Common myeloid progenitor, CD34-positive (primary cell): ENCODE measurements around the gene ERC2.
A peak's percentile ranks its signal among the peaks of the same experiment; 100 is the strongest.

Experiments
- CTCF ChIA-PET: fragments of 350-600 bp; sonication (Branson Sonifier 250); formaldehyde crosslinking; loops from one replicate; lab custom pipeline; 2021; ENCODE audit warnings: antibody characterized with exemption; lab: Charles Lee
- POLR2A ChIA-PET: fragments of 350-600 bp; sonication (Branson Sonifier 250); formaldehyde crosslinking; loops from one replicate; lab custom pipeline; 2021; ENCODE audit warnings: antibody characterized with exemption; lab: Charles Lee
- DNase-seq, 3 donors: peaks; one replicate each; pipeline versions ENCODE4 v3.0.0 to v3.0.0-alpha.2; 2013
- H3K27ac ChIP-seq, 2 experiments: 1 replicate in 1 of 2; 2 replicates in 1 of 2; pipeline ENCODE4 v1.7.0; 2013; ENCODE audit warnings: inconsistent platforms in 2 of 2, low read length in 2 of 2, mild to moderate bottlenecking in 2 of 2, low read depth in 1 of 2, moderate library complexity in 1 of 2; ENCODE audit not compliant: severe bottlenecking in 2 of 2, insufficient read depth in 1 of 2, poor library complexity in 1 of 2
- H3K27me3 ChIP-seq, 5 experiments: replicated peaks in 2 of 5; 1 replicate in 3 of 5; 2 replicates in 2 of 5; pipeline versions ENCODE4 v1.6.1 to v1.7.0; 2013; ENCODE audit warnings: low read length in 4 of 5, mild to moderate bottlenecking in 2 of 5, moderate library complexity in 2 of 5, inconsistent platforms in 1 of 5; ENCODE audit not compliant: insufficient read depth in 5 of 5, control insufficient read depth in 4 of 5
- H3K36me3 ChIP-seq, 4 experiments: 1 replicate in 2 of 4; 2 replicates in 2 of 4; pipeline versions ENCODE4 v1.6.1 to v1.7.0; 2013; ENCODE audit warnings: low read length in 3 of 4, control low read depth in 1 of 4, mild to moderate bottlenecking in 1 of 4; ENCODE audit not compliant: control insufficient read depth in 4 of 4, insufficient read depth in 4 of 4
- H3K4me1 ChIP-seq, 4 experiments: 1 replicate in 3 of 4; 2 replicates in 1 of 4; pipeline versions ENCODE4 v1.6.1 to v1.7.1; 2013; ENCODE audit warnings: low read length in 3 of 4, mild to moderate bottlenecking in 3 of 4, control low read depth in 1 of 4, inconsistent platforms in 1 of 4, moderate library complexity in 1 of 4; ENCODE audit not compliant: control insufficient read depth in 4 of 4, insufficient read depth in 4 of 4; ENCODE audit errors: control extremely low read depth in 1 of 4
- H3K4me3 ChIP-seq, 7 experiments: 1 replicate in 4 of 7; 2 replicates in 3 of 7; pipeline versions ENCODE4 v1.5.1 to v1.7.0; 2013; ENCODE audit warnings: mild to moderate bottlenecking in 7 of 7, low read length in 6 of 7, moderate library complexity in 6 of 7, inconsistent platforms in 2 of 7, low read depth in 2 of 7, control low read depth in 1 of 7; ENCODE audit not compliant: insufficient read depth in 4 of 7, control insufficient read depth in 1 of 7; ENCODE audit errors: extremely low read depth in 1 of 7
- H3K9me3 ChIP-seq, 5 experiments: 1 replicate in 4 of 5; 2 replicates in 1 of 5; pipeline versions ENCODE4 v1.6.1 to v1.7.1; 2013; ENCODE audit warnings: low read length in 4 of 5, mild to moderate bottlenecking in 2 of 5, inconsistent platforms in 1 of 5, low read depth in 1 of 5, moderate library complexity in 1 of 5; ENCODE audit not compliant: control insufficient read depth in 4 of 5, insufficient read depth in 2 of 5; ENCODE audit errors: control extremely low read depth in 1 of 5
- WGBS: methylation state at CpG from one replicate; pipeline ENCODE4 v1.1.5; 2013; ENCODE audit not compliant: insufficient coverage; 5-methylcytosine and 5-hydroxymethylcytosine counted together

Gene ERC2

DNA sequence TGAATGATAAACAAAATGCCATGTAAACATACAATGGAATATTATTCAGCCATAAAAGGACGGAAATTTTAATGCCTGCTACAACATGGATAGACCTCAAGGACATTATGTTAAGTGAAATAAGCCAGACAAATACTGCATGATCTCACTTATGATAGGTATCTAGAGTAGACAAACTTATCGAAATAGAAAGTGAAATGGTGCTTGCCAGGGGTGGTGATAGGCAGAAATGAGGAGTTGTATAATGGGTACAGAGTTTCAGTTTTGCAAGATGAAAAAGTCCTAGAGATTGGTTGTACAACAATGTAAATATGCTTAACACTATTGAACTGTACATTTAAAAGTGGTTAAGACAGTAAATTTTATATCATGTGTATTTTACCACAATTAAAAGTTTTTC, 287.8 kb downstream of the ERC2 start:
- CTCF ChIA-PET: no interaction called here
- no peak overlapping the region for H3K4me3 ChIP-seq
- POLR2A ChIA-PET: no interaction called here
- peaks cover 0 to 3% (median 0%) of the 10 kb centered on the region in 5 experiments for H3K9me3 ChIP-seq
- WGBS: no CpG with 5 or more reads among the region's 2 CpGs
- no peak overlapping the region for H3K27ac ChIP-seq
- H3K36me3 ChIP-seq: no peaks in the 10 kb centered on the region
- H3K27me3 ChIP-seq: no peaks in the 10 kb centered on the region
- DNase-seq: no peak
- no peaks in the 10 kb centered on the region for H3K4me1 ChIP-seq

- Histone ChIP-seq H3K36me3 (no peaks in the 10 kb centered on the region), H3K27me3 (peaks cover 0 to 3% (median 0%) of the 10 kb centered on the region in 5 experiments), H3K9me3 (no peaks in the 10 kb centered on the region), H3K4me1 (no peaks in the 10 kb centered on the region), H3K4me3 (no peak overlapping the region), H3K27ac (no peak overlapping the region)
- CTCF ChIA-PET: no interaction called here
- POLR2A ChIA-PET: no interaction called here
- DNase-seq: no peak
- WGBS: 100% methylated on average over 3 of the region's 7 CpGs
Measured at GRCh38 chr3:56173601-56174000, 294.7 kb downstream of the ERC2 start.

DNA sequence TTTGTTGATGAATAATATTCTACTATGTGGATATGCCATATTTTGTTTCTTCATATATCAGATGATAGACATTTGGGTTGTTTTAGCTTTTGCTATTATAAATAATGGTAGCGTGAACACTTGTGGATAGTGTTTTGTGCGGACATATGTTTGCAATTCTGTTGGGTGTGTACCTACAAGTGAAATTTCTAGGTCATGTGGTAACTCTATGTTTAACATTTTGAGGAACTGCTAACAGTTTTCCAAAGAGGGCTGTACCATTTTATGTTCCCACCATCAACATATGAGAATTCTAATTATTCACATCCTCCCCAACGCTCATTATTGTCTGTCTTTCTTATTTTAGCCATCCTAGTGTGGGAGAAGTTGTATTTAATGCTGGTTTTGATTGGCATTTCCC, 303.8 kb downstream of the ERC2 start:
- Histone ChIP-seq H3K36me3 (no peaks in the 10 kb centered on the region), H3K27me3 (no peaks in the 10 kb centered on the region), H3K4me3 (no peak overlapping the region), H3K27ac (no peak overlapping the region), H3K9me3 (peaks cover 0 to 3% (median 0%) of the 10 kb centered on the region in 5 experiments), H3K4me1 (no peaks in the 10 kb centered on the region)
- CTCF ChIA-PET: no interaction called here
- POLR2A ChIA-PET: no interaction called here
- 100% methylated on average over 2 of the region's 3 CpGs for whole genome bisulfite sequencing
- no peak for DNase-seq

GRCh38 chr3:56157693-56158362, 310.4 kb downstream of the ERC2 start:
- Histone ChIP-seq H3K27ac (no peak overlapping the region), H3K36me3 (no peaks in the 10 kb centered on the region), H3K4me3 (no peak overlapping the region), H3K27me3 (no peaks in the 10 kb centered on the region), H3K4me1 (peaks cover 0 to 9% (median 6%) of the 10 kb centered on the region in 4 experiments), H3K9me3 (peaks cover 0 to 3% (median 0%) of the 10 kb centered on the region in 5 experiments)
- ChIA-PET POLR2A (no interaction called here), CTCF (no interaction called here)
- peak; percentile 19 to 61 (median 53) for DNase-seq
- WGBS: 0% methylated on average over 2 of the region's 3 CpGs

DNA sequence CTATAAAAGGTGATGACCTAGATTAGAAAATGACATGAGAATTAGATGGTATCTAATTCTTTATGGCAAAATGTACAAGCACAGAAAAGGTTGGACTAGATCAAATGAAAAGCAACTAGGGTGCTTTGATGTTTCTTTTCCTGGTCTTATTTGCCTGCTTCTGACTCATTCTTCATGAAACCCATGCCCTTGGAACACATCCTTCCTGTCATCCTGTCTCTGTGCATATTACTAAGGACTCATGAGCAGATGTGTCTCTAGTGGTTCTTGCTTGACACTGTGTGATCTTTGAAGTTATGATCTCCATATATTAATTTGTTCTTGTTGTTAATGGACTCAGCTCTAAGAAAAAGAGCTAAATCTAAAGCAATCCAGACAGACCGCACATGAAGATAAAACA, 314.0 kb downstream of the ERC2 start:
- no peak overlapping the region for H3K4me3 ChIP-seq
- POLR2A ChIA-PET: no interaction called here
- no peak overlapping the region for H3K27ac ChIP-seq
- CTCF ChIA-PET: no interaction called here
- H3K36me3 ChIP-seq: no peaks in the 10 kb centered on the region
- WGBS: no CpG with 5 or more reads among the region's 1 CpG
- DNase-seq: no peak
- no peaks in the 10 kb centered on the region for H3K9me3 ChIP-seq
- no peaks in the 10 kb centered on the region for H3K27me3 ChIP-seq
- H3K4me1 ChIP-seq: peaks cover 0 to 9% (median 6%) of the 10 kb centered on the region in 4 experiments

GRCh38 chr3:56147354-56147753, 320.9 kb downstream of the ERC2 start:
- Histone ChIP-seq H3K4me3 (no peak overlapping the region), H3K4me1 (no peaks in the 10 kb centered on the region), H3K36me3 (no peaks in the 10 kb centered on the region), H3K27ac (no peak overlapping the region), H3K27me3 (no peaks in the 10 kb centered on the region), H3K9me3 (no peaks in the 10 kb centered on the region)
- no peak for DNase-seq
- POLR2A ChIA-PET: no interaction called here
- WGBS: 90% methylated on average over 2 of the region's 3 CpGs
- CTCF ChIA-PET: no interaction called here

GRCh38 chr3:56145410-56145809, 322.9 kb downstream of the ERC2 start:
- H3K4me3 ChIP-seq: no peak overlapping the region
- ChIA-PET POLR2A (no interaction called here), CTCF (interaction anchor here (0.5 kb wide), 1 partner anchor 1316 kb away, joined by 3 read pairs; no protein-coding TSS in a partner anchor)
- H3K9me3 ChIP-seq: no peaks in the 10 kb centered on the region
- 88% methylated on average over 1 of the region's 2 CpGs for WGBS
- no peaks in the 10 kb centered on the region for H3K4me1 ChIP-seq
- H3K36me3 ChIP-seq: no peaks in the 10 kb centered on the region
- H3K27ac ChIP-seq: no peak overlapping the region
- H3K27me3 ChIP-seq: no peaks in the 10 kb centered on the region
- DNase-seq: no peak
